Keratinocyte (primary cell): ENCODE results near the gene HDLBP. TPM values are rescaled to one million over a fixed set of nuclear protein-coding genes. Genes with fewer than 3 reads are reported as not detected.

ENCODE experiments used
- DNase-seq: peaks from one replicate; pipeline ENCODE4 v3.0.0-alpha.2; 2011; ENCODE audit warnings: low read depth, missing footprints, low spot score
- FAIRE-seq: peaks from 2 replicates; lab custom pipeline; 2011; peaks lifted over from hg19 to GRCh38; lab: Jason Lieb, UNC
- H2AFZ ChIP-seq: 2 replicates; pipeline ENCODE4 v1.6.0; 2012; ENCODE audit warnings: low read length, control low read depth, inconsistent platforms; ENCODE audit not compliant: control insufficient read depth
- H3K27ac ChIP-seq: 2 replicates; pipeline ENCODE4 v1.5.1; 2011; ENCODE audit warnings: low read length; ENCODE audit not compliant: control insufficient read depth, insufficient read depth
- H3K27me3 ChIP-seq: 3 replicates; pipeline ENCODE4 v1.6.0; 2011; ENCODE audit warnings: low read length; ENCODE audit not compliant: control insufficient read depth, insufficient read depth; ENCODE audit errors: extremely low read depth
- H3K36me3 ChIP-seq, 2 experiments: 2 replicates in 1 of 2; 3 replicates in 1 of 2; pipeline ENCODE4 v1.5.1; 2011; ENCODE audit warnings: low read length in 2 of 2, mild to moderate bottlenecking in 1 of 2; ENCODE audit not compliant: control insufficient read depth in 2 of 2, insufficient read depth in 2 of 2; ENCODE audit errors: extremely low read depth in 1 of 2
- H3K4me1 ChIP-seq: 3 replicates; pipeline ENCODE4 v1.5.1; 2011; ENCODE audit warnings: low read length; ENCODE audit not compliant: control insufficient read depth, insufficient read depth; ENCODE audit errors: extremely low read depth
- H3K4me2 ChIP-seq: 3 replicates; pipeline ENCODE4 v1.6.0; 2011; ENCODE audit warnings: low read depth, low read length; ENCODE audit not compliant: control insufficient read depth, insufficient read depth; ENCODE audit errors: extremely low read depth
- H3K4me3 ChIP-seq, 3 experiments: fragments of 200-600 bp in 1 of 3; sonication (generic) in 1 of 3; 2 replicates in 2 of 3; 3 replicates in 1 of 3; pipeline ENCODE4 v1.5.1; 2011 to 2016; ENCODE audit warnings: low read length in 3 of 3, mild to moderate bottlenecking in 3 of 3, control low read depth in 2 of 3, inconsistent platforms in 1 of 3, low read depth in 1 of 3, mixed read lengths in 1 of 3, mixed run types in 1 of 3, moderate library complexity in 1 of 3; ENCODE audit not compliant: control insufficient read depth in 2 of 3, insufficient read depth in 2 of 3; ENCODE audit errors: extremely low read depth in 1 of 3
- H3K79me2 ChIP-seq: 2 replicates; pipeline ENCODE4 v1.6.0; 2012; ENCODE audit warnings: low read length; ENCODE audit not compliant: control insufficient read depth, insufficient read depth
- H3K9ac ChIP-seq: 3 replicates; pipeline ENCODE4 v1.6.0; 2011; ENCODE audit warnings: low read length; ENCODE audit not compliant: control insufficient read depth, insufficient read depth; ENCODE audit errors: extremely low read depth
- H3K9me1 ChIP-seq: 3 replicates; pipeline ENCODE4 v1.6.0; 2011; ENCODE audit warnings: low read length; ENCODE audit not compliant: control insufficient read depth, insufficient read depth; ENCODE audit errors: extremely low read depth
- H3K9me3 ChIP-seq: 2 replicates; pipeline ENCODE4 v1.5.1; 2012; ENCODE audit warnings: low read depth, low read length; ENCODE audit not compliant: control insufficient read depth
- H4K20me1 ChIP-seq: 3 replicates; pipeline ENCODE4 v1.6.0; 2011; ENCODE audit warnings: low read length; ENCODE audit not compliant: control insufficient read depth, insufficient read depth; ENCODE audit errors: extremely low read depth
- CTCF ChIP-seq, 3 experiments: IDR thresholded peaks in 1 of 3; conservative IDR thresholded peaks in 1 of 3; optimal IDR thresholded peaks in 1 of 3; 2 replicates in 2 of 3; 3 replicates in 1 of 3; pipeline versions ENCODE3 to v1.5.1; 2011; ENCODE audit warnings: low read length in 3 of 3, mild to moderate bottlenecking in 3 of 3, moderate library complexity in 2 of 3, control low read depth in 1 of 3, inconsistent platforms in 1 of 3; ENCODE audit not compliant: insufficient read depth in 2 of 3; ENCODE audit errors: extremely low read depth in 1 of 3
- EZH2 ChIP-seq: IDR thresholded peaks from one replicate; pipeline ENCODE4 v1.6.1; 2012; ENCODE audit warnings: inconsistent platforms, mild to moderate bottlenecking, low read length, moderate library complexity
- dilution Hi-C: fragments of 300-500 bp; cut with MboI; formaldehyde crosslinking; loops from one replicate; pipeline ENCODE4 v1.7.0; 2020; ENCODE audit warnings: low sequenced_read_pairs; ENCODE audit not compliant: extremely low pct_ligation_motif_present
- polyA plus RNA-seq, 5 experiments: library from polyadenylated mRNA; depleted of rRNA in 3 of 5; stranded (reverse) in 3 of 5; stranded (forward) in 1 of 5; unstranded in 1 of 5; fragments of >200 nt; gene quantifications; 1 replicate in 1 of 5; 2 replicates in 3 of 5; 3 replicates in 1 of 5; pipeline versions ENCODE4 v1.2.1 to v1.2.3, GENCODE V29; 2011 to 2012; ENCODE audit warnings: missing spikeins in 2 of 5, low read depth in 1 of 5, low replicate concordance in 1 of 5

Gene HDLBP
- polyA plus RNA-seq, 1 donor (not counting 4 experiments of a cell fraction or from before 2014, with no cell fraction given), result 289 TPM

- TF ChIP-seq EZH2 (no peak), CTCF (optimal IDR thresholded peaks at IDR 0.05 in 1 of 3, IDR thresholded peaks at IDR 0.05 in 1 of 3, conservative IDR thresholded peaks at IDR 0.05 in 1 of 3; ENCODE audit: extremely low read depth in 1 of 3, insufficient read depth in 2 of 3, low read length in 3 of 3) (no peak)
- Histone ChIP-seq H3K27ac (no peak overlapping the region), H4K20me1 (no peaks in the 10 kb centered on the region), H3K27me3 (no peaks in the 10 kb centered on the region), H3K79me2 (peaks cover 89% of the 10 kb centered on the region), H3K4me2 (no peak overlapping the region), H2AFZ (no peak overlapping the region), H3K4me1 (no peaks in the 10 kb centered on the region), H3K4me3 (no peak overlapping the region), H3K9me3 (no peaks in the 10 kb centered on the region), H3K9ac (no peak overlapping the region), H3K9me1 (no peaks in the 10 kb centered on the region), H3K36me3 (peaks cover 2 to 7% of the 10 kb centered on the region in 2 experiments)
- DNase-seq, result no peak
- dilution Hi-C loops, result no loop called here
- no peak for FAIRE-seq
These were observed 35.2 kb downstream of the HDLBP start for GRCh38 chr2:241280291-241280690.

- dilution Hi-C loops, result no loop called here
- H3K36me3 ChIP-seq, result peaks cover 0 to 5% of the 10 kb centered on the region in 2 experiments
- TF ChIP-seq EZH2 (no peak), CTCF (optimal IDR thresholded peaks at IDR 0.05 in 1 of 3, IDR thresholded peaks at IDR 0.05 in 1 of 3, conservative IDR thresholded peaks at IDR 0.05 in 1 of 3; ENCODE audit: extremely low read depth in 1 of 3, insufficient read depth in 2 of 3, low read length in 3 of 3) (no peak)
- FAIRE-seq (no peak), DNase-seq (no peak)
- H3K4me2 ChIP-seq, result no peak overlapping the region
- H3K79me2 ChIP-seq, result peaks cover 89% of the 10 kb centered on the region
- H4K20me1 ChIP-seq, result no peaks in the 10 kb centered on the region
- no peak overlapping the region for H2AFZ ChIP-seq
- no peaks in the 10 kb centered on the region for H3K9me3 ChIP-seq
- no peak overlapping the region for H3K27ac ChIP-seq
- no peak overlapping the region for H3K4me3 ChIP-seq
- no peaks in the 10 kb centered on the region for H3K9me1 ChIP-seq
- no peaks in the 10 kb centered on the region for H3K27me3 ChIP-seq
- H3K4me1 ChIP-seq, result no peaks in the 10 kb centered on the region
- H3K9ac ChIP-seq, result no peak overlapping the region
These were observed 35.6 kb downstream of the HDLBP start for GRCh38 chr2:241279828-241280227.
